ENCODE measurements around the gene ERI3. TPM values are rescaled to one million over a fixed set of nuclear protein-coding genes. Genes with fewer than 3 reads are reported as not detected.

ERI3 gene
- polyA plus RNA-seq, 2 of the 4 experiments (the other 2 are of a cell fraction): 43.4 to 44.7 TPM

GRCh38 chr1:44273560-44274350 is 81.3 kb downstream of the ERI3 start:
- WGBS (ENCODE audit: missing lambda C conversion rate): 98% methylated on average over 6 of the region's 6 CpGs
- Histone ChIP-seq H3K4me3 (no peak overlapping the region), H3K27ac (no peak overlapping the region), H3K4me1 (no peaks in the 10 kb centered on the region), H3K9me3 (no peaks in the 10 kb centered on the region), H3K4me2 (no peak overlapping the region)
- no peak for ATAC-seq
- ChIA-PET CTCF (interaction anchor here (1.4 to 1.5 kb wide), 2 partner anchors 38 to 379 kb away, joined by 3 to 4 read pairs; no protein-coding TSS in a partner anchor), POLR2A (no interaction called here)
- no peak for TF ChIP-seq CTCF (IDR thresholded peaks at IDR 0.05)
- TF ChIP-seq RAD21 (conservative IDR thresholded peaks at IDR 0.05 in 1 of 2, IDR thresholded peaks at IDR 0.05 in 1 of 2): no peak
- TF ChIP-seq USF2 (IDR thresholded peaks at IDR 0.05): no peak
- DNase-seq (ENCODE audit: low read depth in 1 of 2, low spot score in 1 of 2): no peak
- FAIRE-seq: no peak

- Histone ChIP-seq H3K4me1 (no peaks in the 10 kb centered on the region), H3K9me3 (no peaks in the 10 kb centered on the region), H3K4me3 (no peak overlapping the region), H3K27ac (no peak overlapping the region), H3K4me2 (no peak overlapping the region)
- DNase-seq (ENCODE audit: low read depth in 1 of 2, low spot score in 1 of 2) (no peak), FAIRE-seq (no peak), ATAC-seq (no peak)
- ChIA-PET CTCF (interaction anchor here (1.3 to 1.4 kb wide), 2 partner anchors 45 to 379 kb away, joined by 3 to 4 read pairs; no protein-coding TSS in a partner anchor), POLR2A (no interaction called here)
- TF ChIP-seq RAD21 (conservative IDR thresholded peaks at IDR 0.05 in 1 of 2, IDR thresholded peaks at IDR 0.05 in 1 of 2) (no peak), SMC3 (IDR thresholded peaks at IDR 0.05) (no peak), TP53 (CRISPR knock-in tag; IDR thresholded peaks at IDR 0.05) (no peak), CHD4 (IDR thresholded peaks at IDR 0.05; ENCODE audit: borderline replicate concordance) (no peak), PHF8 (IDR thresholded peaks at IDR 0.05; ENCODE audit: borderline replicate concordance, low read depth) (no peak), BHLHE40 (IDR thresholded peaks at IDR 0.05; ENCODE audit: low read depth, low read length) (no peak)
- 77% methylated on average over 3 of the region's 3 CpGs for WGBS (ENCODE audit: missing lambda C conversion rate)
These were observed 82.1 kb downstream of the ERI3 start for GRCh38 chr1:44272992-44273391.

GRCh38 chr1:44271646-44272045 is 83.4 kb downstream of the ERI3 start:
- FAIRE-seq: no peak
- TF ChIP-seq RARB (CRISPR knock-in tag; IDR thresholded peaks at IDR 0.05): no peak
- Histone ChIP-seq H3K27ac (no peak overlapping the region), H3K4me1 (no peaks in the 10 kb centered on the region), H3K4me3 (no peak overlapping the region), H3K9me3 (no peaks in the 10 kb centered on the region), H3K4me2 (no peak overlapping the region)
- WGBS (ENCODE audit: missing lambda C conversion rate): 97% methylated on average over 3 of the region's 3 CpGs
- ChIA-PET CTCF (interaction anchor here (1.3 kb wide), 1 partner anchor 46 kb away, joined by 3 read pairs; no protein-coding TSS in a partner anchor), POLR2A (no interaction called here)
- DNase-seq (ENCODE audit: low read depth in 1 of 2, low spot score in 1 of 2): no peak
- ATAC-seq: no peak

- Histone ChIP-seq H3K9me3 (no peaks in the 10 kb centered on the region), H3K27ac (no peak overlapping the region), H3K4me2 (no peak overlapping the region), H3K4me1 (no peaks in the 10 kb centered on the region), H3K4me3 (no peak overlapping the region)
- TF ChIP-seq PBX3 (IDR thresholded peaks at IDR 0.05) (no peak), HEYL (CRISPR knock-in tag; IDR thresholded peaks at IDR 0.05) (no peak), HMGXB4 (CRISPR knock-in tag; IDR thresholded peaks at IDR 0.05; ENCODE audit: borderline replicate concordance) (no peak), CHD2 (IDR thresholded peaks at IDR 0.05; ENCODE audit: low read length, partially characterized antibody) (no peak), ZFP36 (IDR thresholded peaks at IDR 0.05; ENCODE audit: borderline replicate concordance, partially characterized antibody) (no peak)
- FAIRE-seq (no peak), ATAC-seq (no peak), DNase-seq (ENCODE audit: low read depth in 1 of 2, low spot score in 1 of 2) (no peak)
- 83% methylated on average over 5 of the region's 6 CpGs for WGBS (ENCODE audit: missing lambda C conversion rate)
- POLR2A ChIA-PET: no interaction called here
- CTCF ChIA-PET: interaction anchor here (0.9 kb wide), 1 partner anchor 324 kb away, joined by 3 read pairs; no protein-coding TSS in a partner anchor
These were observed 84.1 kb downstream of the ERI3 start for GRCh38 chr1:44270686-44271628.
